DMS53 (cell line): ENCODE data around the gene CLIC6.

ENCODE experiments used
- DNase-seq: peaks from one replicate; lab custom pipeline; 2025; lab: John Stamatoyannopoulos, UW

CLIC6 gene

GRCh38 chr21:34668803-34669148 is at the start of gene CLIC6:
Gene CLIC6 (plus strand): TSS chr21:34668994. CDS start chr21:34669389, 395 bp downstream.
- no peak for DNase-seq

GRCh38 chr21:34619841-34620665 is 48.7 kb upstream of the CLIC6 start:
- no peak for DNase-seq

GRCh38 chr21:34621434-34622350 is 47.1 kb upstream of the CLIC6 start:
- DNase-seq: no peak

- DNase-seq: no peak
Observed at GRCh38 chr21:34623516-34623915, 45.3 kb upstream of the CLIC6 start.

- DNase-seq: no peak
Observed at GRCh38 chr21:34625030-34625593, 43.7 kb upstream of the CLIC6 start.

- no peak for DNase-seq
Observed at GRCh38 chr21:34626131-34626530, 42.7 kb upstream of the CLIC6 start.

GRCh38 chr21:34630536-34631143 is 38.2 kb upstream of the CLIC6 start:
- peak; percentile 66 for DNase-seq

- DNase-seq: no peak
Observed at GRCh38 chr21:34632498-34632897, 36.3 kb upstream of the CLIC6 start.

- DNase-seq: peak; percentile 14
Observed at GRCh38 chr21:34635307-34635706, 33.5 kb upstream of the CLIC6 start.

GRCh38 chr21:34636961-34637360 is 31.8 kb upstream of the CLIC6 start:
- DNase-seq: no peak

GRCh38 chr21:34639250-34639649 is 29.5 kb upstream of the CLIC6 start:
- no peak for DNase-seq

GRCh38 chr21:34639882-34640788 is 28.7 kb upstream of the CLIC6 start:
- DNase-seq: no peak

- no peak for DNase-seq
Observed at GRCh38 chr21:34640858-34641257, 27.9 kb upstream of the CLIC6 start.

- DNase-seq: no peak
Observed at GRCh38 chr21:34642211-34643075, 26.4 kb upstream of the CLIC6 start.

- peak; percentile 59 for DNase-seq
Observed at GRCh38 chr21:34644825-34645224, 24.0 kb upstream of the CLIC6 start.

GRCh38 chr21:34647555-34647954 is 21.2 kb upstream of the CLIC6 start:
- DNase-seq: no peak

- peak; percentile 44 for DNase-seq
Observed at GRCh38 chr21:34648739-34649297, 20.0 kb upstream of the CLIC6 start.

GRCh38 chr21:34649400-34649799 is 19.4 kb upstream of the CLIC6 start:
- DNase-seq: peak; percentile 51

GRCh38 chr21:34650861-34651431 is 17.8 kb upstream of the CLIC6 start:
- DNase-seq: no peak
